Stimulated activated CD8-positive, alpha-beta memory T cell treated with anti-CD3 and anti-CD28 coated beads, Interleukin-4, amount 100 ng/mL, for 24 hours (primary cell): ENCODE data around the gene MOBP.
"Not testable (repeated sequence)": the region's sequence is repeated elsewhere in the genome, so short reads cannot be mapped to it uniquely, and the experiment has no call there.

Experiments
- DNase-seq: peaks from one replicate; pipeline ENCODE4 v3.0.0-alpha.2; 2020; ENCODE audit warnings: low read depth

Gene MOBP, protein sequence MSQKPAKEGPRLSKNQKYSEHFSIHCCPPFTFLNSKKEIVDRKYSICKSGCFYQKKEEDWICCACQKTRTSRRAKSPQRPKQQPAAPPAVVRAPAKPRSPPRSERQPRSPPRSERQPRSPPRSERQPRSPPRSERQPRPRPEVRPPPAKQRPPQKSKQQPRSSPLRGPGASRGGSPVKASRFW

DNA sequence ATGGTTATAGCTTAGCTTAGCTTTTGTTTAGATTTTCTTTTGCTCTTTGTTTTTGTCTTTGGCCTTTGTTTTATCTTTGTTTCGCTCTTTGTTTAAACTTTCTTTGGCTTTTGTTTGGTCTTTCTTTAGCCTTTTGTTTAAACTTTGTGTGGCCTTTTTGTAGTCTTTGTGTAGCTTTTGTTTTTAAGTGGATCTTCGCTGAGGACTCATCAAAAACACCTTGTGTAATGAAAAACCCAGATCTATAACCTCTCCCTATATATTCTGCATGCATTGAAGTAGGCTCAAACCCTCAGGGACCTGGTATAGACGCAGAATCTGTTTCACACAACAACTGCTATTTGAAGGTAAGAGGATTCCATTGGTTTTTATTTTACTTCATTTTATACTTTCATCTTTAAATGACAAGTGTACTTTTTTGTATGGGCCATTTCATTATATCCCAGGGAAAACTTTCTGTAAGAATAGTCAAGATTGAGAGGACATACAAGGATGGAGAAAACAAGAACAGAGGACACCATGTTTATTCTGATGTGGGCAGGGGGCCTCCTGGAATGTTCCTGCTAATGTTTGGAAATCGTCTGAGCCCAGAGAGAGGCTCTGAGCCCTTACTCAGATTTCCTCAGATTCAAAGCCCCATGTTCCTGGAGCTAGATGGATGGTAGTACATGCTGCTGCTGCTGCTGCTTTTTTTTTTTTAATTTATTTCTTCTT is at the start of gene MOBP:
MOBP (plus strand) TSS at position 287 of the 714 bp plus-strand sequence. CDS start 34,390 bp downstream, outside the sequence.
- no peak for DNase-seq

DNA sequence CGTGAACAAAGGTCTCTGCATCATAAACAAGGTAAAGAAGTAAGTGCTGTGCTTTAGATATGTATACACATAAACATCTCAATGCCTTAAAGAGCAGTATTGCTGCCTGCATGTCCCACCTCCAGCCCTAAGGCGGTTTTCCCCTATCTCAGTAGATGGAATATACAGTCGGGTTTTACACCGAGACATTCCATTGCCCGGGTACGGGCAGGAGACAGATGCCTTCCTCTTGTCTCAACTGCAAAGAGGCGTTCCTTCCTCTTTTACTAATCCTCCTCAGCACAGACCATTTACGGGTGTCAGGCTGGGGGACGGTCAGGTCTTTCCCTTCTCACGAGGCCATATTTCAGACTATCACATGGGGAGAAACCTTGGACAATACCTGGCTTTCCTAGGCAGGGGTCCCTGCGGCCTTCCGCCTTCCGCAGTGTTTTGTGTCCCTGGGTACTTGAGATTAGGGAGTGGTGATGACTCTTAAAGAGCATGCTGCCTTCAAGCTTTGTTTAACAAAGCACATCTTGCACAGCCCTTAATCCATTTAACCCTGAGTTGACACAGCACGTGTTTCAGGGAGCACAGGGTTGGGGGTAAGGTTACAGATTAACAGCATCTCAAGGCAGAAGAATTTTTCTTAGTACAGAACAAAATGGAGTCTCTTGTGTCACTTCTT is 48.8 kb upstream of the MOBP start:
- DNase-seq: not testable (repeated sequence)

DNA sequence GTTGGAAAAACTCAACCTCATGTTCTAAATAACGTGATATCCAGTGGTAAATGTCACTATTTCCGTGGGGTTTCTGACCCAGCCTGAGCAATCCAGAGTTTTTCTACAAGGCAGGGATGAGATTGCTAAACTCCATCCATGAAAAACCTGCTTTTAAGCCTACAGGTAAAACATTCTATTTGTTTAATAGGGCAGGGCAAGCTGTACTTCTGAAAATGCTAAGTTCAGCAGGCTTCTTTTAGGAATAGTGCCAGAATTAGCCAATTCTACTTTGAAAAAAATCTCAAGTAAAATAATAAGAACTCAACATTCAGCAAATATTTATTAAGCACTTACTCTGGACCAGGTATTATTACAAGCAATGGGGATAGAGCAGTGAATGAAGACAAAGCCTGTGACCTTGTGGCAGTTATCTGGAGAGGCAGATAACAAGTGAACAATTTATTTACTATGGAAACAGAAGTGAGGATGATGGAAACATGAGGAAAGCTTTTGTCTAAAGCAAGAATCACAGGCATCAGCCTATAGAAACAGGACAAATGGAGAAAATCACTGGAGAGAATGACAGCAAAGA is 47.7 kb upstream of the MOBP start:
- DNase-seq: no peak

DNA sequence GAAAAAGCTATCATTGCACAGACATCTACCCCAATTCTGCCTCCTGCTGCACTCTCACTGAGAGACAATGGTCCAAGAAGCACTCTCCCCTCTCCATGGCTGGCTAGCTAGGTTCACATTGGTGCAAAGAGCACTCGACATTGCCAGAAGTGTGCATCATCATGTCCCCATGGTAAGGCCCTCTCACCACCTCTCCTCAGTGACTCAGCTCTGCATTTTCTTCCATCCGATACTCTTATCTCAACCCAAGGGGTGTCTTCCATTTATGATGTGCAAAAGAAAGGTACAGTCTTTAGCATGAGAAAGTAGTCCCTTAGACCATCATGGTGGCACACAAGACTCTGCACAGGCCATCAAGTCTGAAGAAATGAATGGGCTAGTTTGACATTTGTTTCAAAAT is 46.9 kb upstream of the MOBP start:
- DNase-seq: no peak

DNA sequence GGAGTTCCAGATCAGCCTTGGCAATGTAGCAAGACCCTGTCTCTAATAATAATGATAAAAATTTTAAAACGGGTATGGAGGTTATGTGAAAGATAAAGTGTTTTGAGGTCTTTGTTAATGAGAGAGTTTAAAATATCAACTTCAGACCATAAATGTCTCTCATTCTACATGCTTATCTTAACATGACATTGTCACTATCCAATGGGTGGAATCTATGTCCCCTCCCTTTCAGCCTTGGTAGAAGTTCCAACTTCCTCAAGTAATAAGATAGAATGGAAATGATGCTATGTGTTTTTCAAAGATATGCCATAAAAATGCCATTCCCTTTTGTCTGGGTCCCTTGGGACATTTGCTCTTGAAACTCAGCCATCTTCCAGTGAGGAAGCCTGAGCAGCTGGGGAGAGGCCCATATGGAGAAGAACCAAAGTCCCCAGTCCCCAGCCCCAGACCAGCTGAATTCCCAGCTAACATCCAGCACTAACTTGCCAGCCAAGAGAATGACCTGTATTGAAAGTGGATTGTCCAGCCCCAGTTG is 44.0 kb upstream of the MOBP start:
- no peak for DNase-seq

DNA sequence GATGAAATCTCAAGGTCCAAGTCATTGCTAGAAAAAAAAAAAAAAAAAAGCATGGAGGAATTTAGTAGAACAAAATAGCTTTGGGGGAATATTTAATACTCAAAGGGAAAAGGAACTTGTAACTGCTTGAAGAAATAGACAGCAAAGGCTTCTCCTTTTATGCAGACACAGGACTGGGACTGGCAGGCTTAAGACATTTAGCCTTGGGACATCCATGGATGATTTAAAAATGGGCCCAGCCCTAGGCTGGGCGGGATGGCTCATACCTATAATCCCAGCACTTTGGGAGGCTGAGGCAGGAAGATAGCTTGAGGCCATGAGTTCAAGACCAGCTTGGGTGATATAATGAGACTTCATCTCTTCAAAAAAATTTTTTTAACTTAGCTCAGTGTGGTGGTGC is 41.2 kb upstream of the MOBP start:
- no peak for DNase-seq

DNA sequence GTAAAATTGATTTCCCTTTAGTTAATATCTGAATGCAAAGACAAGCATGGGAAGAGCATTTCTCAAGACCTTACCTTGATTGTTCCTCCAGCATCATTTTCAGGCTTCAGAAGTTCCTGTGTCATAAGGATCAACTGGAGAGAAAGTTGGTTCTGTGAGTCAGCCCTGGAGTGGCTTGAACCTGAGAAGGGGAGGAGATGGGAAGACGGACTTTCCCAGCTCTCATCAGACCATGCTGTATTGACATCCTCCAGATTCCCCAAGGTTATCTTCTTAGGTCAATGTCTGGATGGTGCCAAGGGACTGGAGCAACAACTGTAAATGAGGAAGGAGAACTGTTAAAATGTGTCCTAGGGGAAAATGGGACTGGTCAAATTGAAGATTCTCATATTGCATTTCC is 40.0 kb upstream of the MOBP start:
- DNase-seq: no peak

DNA sequence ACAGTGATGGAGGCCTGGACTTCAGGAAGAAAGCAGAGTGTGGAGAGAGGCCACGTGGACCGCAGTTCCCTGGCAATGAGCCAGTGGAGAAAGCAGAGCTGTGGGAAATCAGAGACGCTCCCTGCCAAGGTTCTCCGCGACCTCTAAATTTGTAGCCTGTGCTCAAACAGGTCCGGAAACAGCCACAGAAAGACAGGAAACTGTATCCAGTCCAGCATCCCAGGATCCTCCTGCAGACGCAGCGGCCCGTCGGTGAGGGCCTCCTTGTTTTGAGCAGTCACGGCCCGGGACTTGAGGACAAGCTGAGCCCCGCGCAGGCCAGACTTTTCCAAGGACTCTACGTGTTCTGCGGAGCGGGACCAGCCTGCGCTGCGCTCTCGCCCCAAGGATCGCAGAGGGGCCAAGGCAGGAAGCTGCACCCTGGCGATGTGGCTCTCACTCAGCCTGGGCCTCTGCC is 38.7 kb upstream of the MOBP start:
- DNase-seq: no peak

DNA sequence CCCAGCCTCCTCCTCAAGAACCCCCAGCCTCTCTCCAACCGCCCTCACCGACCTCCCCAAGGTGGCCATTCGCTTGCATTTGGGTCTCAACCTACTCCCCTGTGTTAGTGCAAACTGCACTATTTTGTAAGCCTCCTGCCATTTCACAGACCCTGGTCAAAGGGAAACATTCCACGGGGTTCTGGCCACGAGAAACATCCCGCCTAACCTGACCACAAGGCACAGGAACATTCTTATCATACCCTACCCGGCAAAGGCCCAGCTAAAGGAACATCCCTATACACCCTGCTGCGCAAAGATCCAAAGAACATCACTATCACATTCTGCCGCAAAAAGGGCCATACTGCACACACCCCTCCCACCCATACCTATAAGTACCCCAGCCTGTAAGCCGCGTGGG is 38.0 kb upstream of the MOBP start:
- DNase-seq: no peak

DNA sequence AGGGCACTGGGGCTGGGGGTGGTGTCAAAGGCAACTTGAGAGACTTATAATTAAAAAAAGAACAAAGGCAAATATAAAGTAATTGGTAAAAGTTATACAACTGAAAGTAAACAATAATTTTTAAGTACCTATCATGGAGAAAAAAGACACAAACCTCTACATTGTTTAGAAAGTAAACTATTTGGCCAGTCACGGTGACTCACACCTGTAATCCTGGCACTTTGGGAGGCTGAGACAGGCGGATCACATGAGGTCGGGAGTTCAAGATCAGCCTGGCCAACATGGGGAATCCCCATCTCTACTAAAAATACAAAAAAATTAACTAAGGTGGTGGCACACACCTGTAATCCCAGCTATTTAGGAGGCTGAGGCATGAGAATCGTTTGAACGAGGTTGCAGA is 35.1 kb upstream of the MOBP start:
- DNase-seq: no peak

DNA sequence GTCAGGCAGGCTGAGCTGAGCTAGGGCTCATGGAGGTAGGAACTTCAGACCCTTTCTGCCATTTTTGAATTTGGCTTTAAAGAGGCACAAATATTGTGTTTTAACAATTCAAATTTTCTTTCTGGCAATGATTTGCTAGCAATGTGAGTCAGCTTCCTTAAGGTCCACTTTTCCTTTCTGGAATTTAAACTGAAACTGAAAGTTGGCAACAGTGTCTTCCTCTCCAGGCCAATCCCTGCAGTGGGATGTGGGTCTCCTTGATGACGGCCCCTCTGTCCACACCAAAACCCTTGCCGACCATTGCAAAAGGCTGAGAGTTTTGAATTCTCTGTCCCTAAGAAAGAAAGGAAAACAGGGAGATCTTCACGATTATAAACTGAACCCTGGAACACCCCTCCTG is 33.8 kb upstream of the MOBP start:
- DNase-seq: no peak

DNA sequence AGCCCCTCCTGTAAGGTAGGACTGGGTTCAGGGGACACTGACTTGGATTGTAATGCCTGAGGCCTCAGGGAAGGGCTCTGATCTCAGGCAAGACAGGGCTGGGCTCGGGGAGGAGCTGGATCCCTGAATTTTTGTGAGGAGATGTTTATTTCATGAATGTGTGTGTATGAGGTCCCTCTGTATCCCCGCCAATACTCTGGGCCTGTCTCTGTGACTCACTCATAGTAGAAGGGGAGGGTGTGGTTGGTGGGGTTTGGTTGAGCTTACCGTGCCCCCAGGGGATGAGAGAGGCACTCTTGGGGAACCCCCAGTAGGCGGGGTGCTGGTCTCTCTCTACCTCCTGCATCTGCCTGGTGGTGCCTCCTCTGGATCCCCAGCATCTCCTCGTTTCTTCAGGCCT is 32.9 kb upstream of the MOBP start:
- no peak for DNase-seq

DNA sequence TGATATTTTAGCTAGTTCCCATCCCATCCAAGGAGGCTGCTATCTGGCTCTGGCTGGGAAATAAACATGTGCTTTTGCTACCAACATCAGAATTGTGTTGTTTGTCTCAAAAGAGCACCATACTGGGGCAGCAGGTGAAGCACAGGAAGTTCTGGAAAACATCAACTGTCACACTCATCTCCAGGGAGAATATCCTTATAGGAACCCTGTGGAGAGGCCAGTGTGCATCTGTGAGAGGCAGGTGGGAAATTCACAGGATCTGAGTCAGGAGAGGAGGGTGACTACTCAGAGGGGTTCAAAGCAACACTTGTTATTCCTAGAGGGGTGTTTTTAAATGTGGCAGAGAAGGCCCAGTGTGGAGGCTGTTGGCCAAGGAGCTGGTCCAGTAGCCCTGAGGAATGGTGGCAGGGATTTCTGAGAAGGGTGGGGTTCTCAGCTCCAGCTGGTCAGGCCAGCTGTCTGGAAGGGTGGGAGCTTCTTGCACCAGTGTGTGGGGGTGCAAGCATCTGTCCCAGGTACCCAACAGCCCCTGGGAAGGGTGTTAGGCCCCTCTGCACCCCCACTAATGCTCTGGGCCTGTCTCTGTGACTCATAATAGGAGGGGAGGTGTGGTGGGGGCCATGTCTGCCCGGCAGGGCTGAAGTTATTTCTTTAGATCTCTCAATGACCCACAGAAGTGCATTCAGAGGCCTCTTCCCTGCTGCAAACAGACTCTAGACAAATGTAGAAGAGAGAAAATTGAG is 32.3 kb upstream of the MOBP start:
- DNase-seq: no peak

DNA sequence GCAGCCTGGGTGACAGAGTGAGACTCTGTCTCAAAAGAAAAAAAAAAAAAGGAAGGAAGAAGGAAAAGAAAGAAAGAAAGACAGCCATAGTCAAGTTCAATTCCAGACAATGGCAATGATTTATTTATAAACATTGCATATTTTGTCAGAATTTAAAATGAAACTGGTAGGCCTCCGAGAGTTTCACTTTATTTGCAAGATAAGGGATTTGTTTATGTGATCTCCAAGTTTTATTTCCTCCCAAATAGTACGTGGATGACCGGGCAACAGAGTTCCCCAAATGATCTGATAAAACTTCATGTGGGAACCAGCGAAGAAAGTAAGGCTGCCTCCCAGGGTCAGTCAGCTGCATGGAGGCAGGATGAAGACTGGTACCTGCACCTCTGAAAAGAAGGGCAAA is 28.6 kb upstream of the MOBP start:
- no peak for DNase-seq

DNA sequence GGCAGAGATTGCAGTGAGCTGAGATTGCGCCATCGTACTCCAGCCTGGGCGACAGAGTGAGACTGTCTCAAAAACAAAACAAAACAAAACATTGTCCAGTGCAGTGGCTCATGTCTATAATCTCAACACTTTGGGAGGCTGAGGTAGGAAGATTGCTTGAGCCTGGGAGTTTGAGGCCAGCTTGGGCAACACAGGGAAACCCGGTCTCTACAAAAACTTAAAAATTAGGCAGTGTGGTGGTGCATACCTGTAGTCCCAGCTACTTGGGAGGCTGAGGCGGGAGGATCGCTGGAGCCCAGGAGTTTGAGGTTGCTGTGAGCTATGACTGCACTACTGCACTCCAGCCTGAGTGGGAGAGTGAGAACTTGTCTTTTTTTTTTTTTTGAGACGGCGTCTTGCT is 27.2 kb upstream of the MOBP start:
- no peak for DNase-seq

DNA sequence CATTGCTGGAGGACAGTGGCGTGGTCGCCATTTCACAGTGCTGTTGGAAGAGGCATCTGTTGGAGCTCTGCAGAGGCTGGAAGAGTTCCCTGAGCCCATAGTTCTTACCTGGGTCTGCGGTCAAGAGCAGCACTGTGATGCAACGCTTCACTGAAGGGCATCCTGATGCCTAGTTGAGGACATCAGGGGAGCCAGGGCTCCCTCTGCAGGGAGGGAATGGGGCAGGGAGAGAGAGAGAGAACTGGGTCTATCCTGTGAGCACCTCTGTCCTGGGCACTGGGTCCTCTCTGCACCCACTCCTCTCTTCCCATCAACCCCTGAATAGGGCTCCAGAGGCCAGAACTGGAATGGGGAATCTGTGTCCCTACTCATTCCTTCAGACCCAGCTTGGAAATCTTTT is 23.9 kb upstream of the MOBP start:
- DNase-seq: no peak

DNA sequence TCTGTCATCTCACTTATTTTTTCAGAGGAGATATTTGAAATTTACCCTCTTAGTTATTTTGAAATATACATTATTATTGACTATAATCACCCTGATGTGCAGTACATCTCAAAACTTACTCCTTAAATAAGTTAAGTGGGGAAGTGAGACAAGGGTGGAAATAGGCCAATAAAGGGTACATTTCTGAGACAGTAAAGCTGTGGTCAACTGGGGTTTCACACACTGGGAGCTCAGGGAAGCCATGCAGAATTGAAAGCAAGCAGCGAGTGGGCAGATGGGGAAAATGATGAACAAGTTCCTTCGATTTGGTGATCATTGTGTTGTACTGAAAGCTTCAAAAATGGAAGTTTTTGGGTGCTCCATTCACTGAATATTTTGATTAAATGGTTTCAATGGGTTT is 21.6 kb upstream of the MOBP start:
- no peak for DNase-seq

DNA sequence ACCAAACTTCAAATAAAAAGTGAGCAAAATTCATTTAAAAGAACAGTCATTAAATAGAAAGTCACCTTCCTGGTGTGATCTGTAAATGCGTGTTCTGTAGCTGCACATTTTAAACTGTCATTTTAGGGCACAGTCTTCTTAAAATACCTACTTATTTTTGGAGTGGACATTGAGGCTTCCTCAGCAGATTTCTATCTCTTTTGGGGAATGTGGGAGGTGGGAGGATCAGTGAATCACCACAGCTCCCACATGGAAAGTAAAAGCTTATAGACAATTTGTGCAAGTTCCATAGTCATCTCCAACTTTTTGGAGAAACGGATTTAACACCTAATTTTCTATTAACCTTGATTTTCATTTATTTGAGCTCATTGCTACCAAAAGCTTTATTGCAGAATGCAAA is 21.0 kb upstream of the MOBP start:
- DNase-seq: no peak

DNA sequence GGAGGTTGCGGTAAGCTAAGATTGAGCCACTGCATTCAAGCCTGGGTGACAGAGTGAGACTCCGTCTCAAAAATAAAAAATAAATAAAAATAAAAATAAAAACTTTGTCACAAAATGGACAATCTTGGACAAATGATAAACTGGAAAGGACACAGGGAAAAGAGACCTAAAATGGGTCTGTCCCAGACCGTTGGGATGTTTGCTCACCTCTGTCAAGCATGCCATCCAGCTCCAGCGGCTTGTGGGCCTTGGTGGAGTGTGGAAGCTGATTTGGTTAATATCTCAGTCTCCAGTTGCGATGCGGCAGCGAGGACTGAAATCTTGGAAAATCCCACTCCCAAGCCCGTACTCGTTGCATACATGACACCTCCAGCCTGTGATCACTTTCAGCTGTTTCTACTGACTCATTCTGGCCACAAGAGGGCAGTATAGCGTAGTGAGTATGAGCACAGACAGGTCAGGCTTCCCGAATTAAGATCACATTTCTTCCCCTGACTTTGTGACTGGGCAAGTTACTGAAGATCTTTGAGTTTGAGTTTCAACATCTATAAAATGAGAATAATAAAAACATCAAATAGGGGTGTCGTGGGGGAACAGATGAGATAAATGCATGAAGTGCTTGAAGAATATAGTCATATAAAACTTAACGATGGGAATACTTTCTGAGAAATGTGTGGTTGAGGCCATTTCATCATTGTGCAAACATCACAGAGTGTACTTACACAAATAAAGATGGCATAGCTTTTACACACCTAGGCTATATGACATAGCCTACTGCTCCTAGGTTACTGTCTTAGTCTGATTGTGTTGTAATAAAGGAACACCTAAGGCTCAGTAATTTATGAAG is 19.6 kb upstream of the MOBP start:
- DNase-seq: peak; percentile 7

DNA sequence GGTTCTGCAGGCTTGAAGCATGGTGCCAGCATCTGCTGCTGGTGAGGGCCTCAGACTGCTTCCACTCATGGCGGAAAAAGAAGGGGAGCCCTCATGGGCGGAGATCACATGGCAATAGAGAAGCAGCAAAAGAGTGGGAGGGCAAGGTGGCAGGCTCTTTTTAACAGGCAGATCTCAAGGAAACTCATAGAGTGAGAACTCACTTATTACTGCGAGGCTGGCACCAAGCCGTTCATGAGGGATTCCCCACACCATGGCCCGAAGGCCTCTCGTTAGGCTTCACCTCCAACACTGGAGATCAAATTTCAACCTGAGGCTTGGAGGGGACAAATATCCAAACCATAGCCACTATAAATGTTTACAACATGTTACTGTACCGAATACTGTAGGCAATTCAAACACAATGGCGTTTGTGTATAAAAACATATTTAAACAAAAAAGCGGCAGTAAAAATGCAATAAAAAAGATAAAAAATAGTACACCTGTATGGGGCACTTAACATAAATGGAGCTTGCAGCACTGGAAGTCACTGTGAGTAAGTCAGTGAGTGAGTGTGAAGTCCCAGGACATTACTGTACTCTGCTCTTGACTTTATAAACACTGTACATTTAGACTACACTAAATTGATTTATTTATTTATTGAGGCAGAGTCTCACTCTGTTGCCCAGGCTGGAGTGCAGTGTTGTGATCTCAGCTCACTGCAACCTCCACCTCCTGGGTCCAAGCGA is 18.8 kb upstream of the MOBP start:
- no peak for DNase-seq

DNA sequence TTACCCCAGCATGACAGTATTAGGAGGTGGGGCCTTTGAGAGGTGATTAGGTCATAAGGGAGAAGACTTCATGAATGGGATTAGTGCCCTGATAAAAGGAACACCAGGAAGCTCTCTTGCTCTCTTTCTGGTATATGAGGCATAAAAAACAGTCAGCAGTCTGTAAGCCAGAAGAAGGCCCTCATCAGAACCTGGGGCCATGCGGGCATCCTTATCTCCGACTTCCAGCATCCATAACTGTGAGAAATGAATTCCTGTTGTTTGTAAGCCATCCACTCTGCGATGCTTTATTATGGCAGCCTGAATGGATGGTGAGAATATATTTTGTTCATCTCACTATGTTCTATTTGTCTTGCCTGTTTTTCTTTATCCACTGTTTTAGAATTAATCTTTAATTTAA is 17.7 kb upstream of the MOBP start:
- DNase-seq: no peak
